Lower lobe of right lung (tissue), 2 donors: Measurements from ENCODE around the gene DRC7. TPM values are rescaled to one million over a fixed set of nuclear protein-coding genes. Genes with fewer than 3 reads are reported as not detected.

ENCODE experiments used
- ATAC-seq, 2 donors: fragments of 200-7000 bp; cut with Tn5 transposase; one replicate each; pipeline ENCODE4 v1.9.1; 2020 to 2022; ENCODE audit warnings: mild to moderate bottlenecking in 2 of 2, moderate library complexity in 2 of 2
- DNase-seq: peaks from one replicate; pipeline ENCODE4 v3.0.0-alpha.2; 2020
- H3K27ac ChIP-seq: fragments of 200-600 bp; one replicate; pipeline ENCODE4 v1.8.0; 2022
- H3K27me3 ChIP-seq: fragments of 200-600 bp; one replicate; pipeline ENCODE4 v1.8.0; 2022; ENCODE audit warnings: low read depth
- H3K36me3 ChIP-seq: fragments of 200-600 bp; one replicate; pipeline ENCODE4 v1.8.0; 2022; ENCODE audit warnings: mild to moderate bottlenecking
- H3K4me1 ChIP-seq: fragments of 200-600 bp; one replicate; pipeline ENCODE4 v1.8.0; 2022
- H3K4me3 ChIP-seq: fragments of 200-600 bp; one replicate; pipeline ENCODE4 v1.8.0; 2022; ENCODE audit warnings: mild to moderate bottlenecking
- H3K9me3 ChIP-seq: fragments of 200-600 bp; one replicate; pipeline ENCODE4 v1.8.0; 2022
- CTCF ChIP-seq: fragments of 200-600 bp; IDR thresholded peaks from one replicate; pipeline ENCODE4 v1.8.0; 2022; ENCODE audit warnings: antibody characterized with exemption, mild to moderate bottlenecking
- intact Hi-C: fragments of 100-400 bp; cut with DNase I; formaldehyde crosslinking; loops from one replicate; pipeline ENCODE4 v1.11.0; 2022
- total RNA-seq: library from RNA; stranded (reverse); fragmentation: NEBNext Ultra II Directional; extraction: Animal tissue kit (Norgen Biotek cat#: 25700); gene quantifications from one replicate; pipeline ENCODE4 v1.2.1, GENCODE V29; 2021
- donor health status: DM: no; HTN: yes; CAD: no; lungs with severe emphysema.

The DRC7 gene
- total RNA-seq, 1 donor from 2014 or later = 4.3 TPM

- TF ChIP-seq CTCF = no peak
- Histone ChIP-seq H3K4me3 (no peak overlapping the region), H3K27me3 (no peaks in the 10 kb centered on the region), H3K27ac (no peak overlapping the region), H3K9me3 (no peaks in the 10 kb centered on the region), H3K4me1 (peaks cover 12% of the 10 kb centered on the region), H3K36me3 (peaks cover 42% of the 10 kb centered on the region)
- DNase-seq (peak; percentile 36), ATAC-seq (no peak)
- intact Hi-C loops = no loop called here
Observed at GRCh38 chr16:57753448-57754353, 59.1 kb downstream of the DRC7 start.

GRCh38 chr16:57754354-57755060 is 59.9 kb downstream of the DRC7 start:
- no peaks in the 10 kb centered on the region for H3K27me3 ChIP-seq
- H3K36me3 ChIP-seq = peaks cover 50% of the 10 kb centered on the region
- H3K4me3 ChIP-seq = no peak overlapping the region
- ATAC-seq = no peak
- TF ChIP-seq CTCF = no peak
- no peak overlapping the region for H3K27ac ChIP-seq
- peak; percentile 25 for DNase-seq
- peaks cover 12% of the 10 kb centered on the region for H3K4me1 ChIP-seq
- intact Hi-C loops = no loop called here
- H3K9me3 ChIP-seq = no peaks in the 10 kb centered on the region

- peaks cover 57% of the 10 kb centered on the region for H3K36me3 ChIP-seq
Observed at GRCh38 chr16:57755061-57755684, 60.6 kb downstream of the DRC7 start.

GRCh38 chr16:57755726-57756423 is 61.3 kb downstream of the DRC7 start:
- H3K36me3 ChIP-seq = peaks cover 63% of the 10 kb centered on the region
- peak; percentile 35 for DNase-seq
- no peak overlapping the region for H3K27ac ChIP-seq
- peaks cover 12% of the 10 kb centered on the region for H3K4me1 ChIP-seq
- no peak for ATAC-seq
- no peaks in the 10 kb centered on the region for H3K27me3 ChIP-seq
- H3K4me3 ChIP-seq = no peak overlapping the region
- intact Hi-C loops = no loop called here
- H3K9me3 ChIP-seq = no peaks in the 10 kb centered on the region
- no peak for TF ChIP-seq CTCF

More at GRCh38 chr16:57755061-57755684, 60.6 kb downstream of the DRC7 start:
- H3K4me3 ChIP-seq = no peak overlapping the region
- TF ChIP-seq CTCF = no peak
- no peak overlapping the region for H3K27ac ChIP-seq
- H3K4me1 ChIP-seq = peaks cover 12% of the 10 kb centered on the region
- ATAC-seq (no peak), DNase-seq (peak; percentile 44)
- H3K9me3 ChIP-seq = no peaks in the 10 kb centered on the region
- no peaks in the 10 kb centered on the region for H3K27me3 ChIP-seq
- intact Hi-C loops = no loop called here
